ENCODE data around the gene SEPTIN5.

- no peak for TF ChIP-seq CTCF (conservative IDR thresholded peaks at IDR 0.05; ENCODE audit: low read length)
- no peak for TF ChIP-seq EZH2phosphoT487 (IDR thresholded peaks at IDR 0.05; ENCODE audit: borderline replicate concordance)
Observed at GRCh38 chr22:19673660-19674059, 40.6 kb upstream of the SEPTIN5 start.
